Ascending aorta (tissue), 2 donors: ENCODE data around the gene DGKD. TPM values are rescaled to one million over a fixed set of nuclear protein-coding genes. Genes with fewer than 3 reads are reported as not detected.

Source experiments
- DNase-seq, 2 donors: peaks; one replicate each; pipeline ENCODE4 v3.0.0-alpha.2; 2019; ENCODE audit warnings: low spot score in 2 of 2
- H3K27ac ChIP-seq, 2 donors: fragments of 200-600 bp; sonication (generic); one replicate each; pipeline ENCODE4 v1.5.1; 2016 to 2017; ENCODE audit warnings: mild to moderate bottlenecking in 1 of 2
- H3K27me3 ChIP-seq: fragments of 200-600 bp; sonication (generic); one replicate; pipeline ENCODE4 v1.5.1; 2017
- H3K36me3 ChIP-seq, 2 donors: fragments of 200-600 bp; sonication (generic); one replicate each; pipeline ENCODE4 v1.5.1; 2016
- H3K4me1 ChIP-seq, 2 donors: fragments of 200-600 bp; sonication (generic); one replicate each; pipeline ENCODE4 v1.5.1; 2016 to 2017; ENCODE audit warnings: mild to moderate bottlenecking in 1 of 2
- H3K4me3 ChIP-seq, 2 donors: fragments of 200-600 bp; sonication (generic); one replicate each; pipeline ENCODE4 v1.5.1; 2016 to 2017; ENCODE audit warnings: mild to moderate bottlenecking in 1 of 2
- H3K9me3 ChIP-seq, 2 donors: fragments of 200-600 bp; sonication (generic); one replicate each; pipeline ENCODE4 v1.5.1; 2016
- CTCF ChIP-seq, 3 experiments: fragments of 200-600 bp in 2 of 3; fragments of 450-650 bp in 1 of 3; sonication (generic) in 2 of 3; IDR thresholded peaks; one replicate each; pipeline ENCODE4 v1.5.1; 2016 to 2019; ENCODE audit warnings: antibody characterized with exemption in 3 of 3, mild to moderate bottlenecking in 1 of 3, moderate library complexity in 1 of 3
- intact Hi-C: fragments of 100-400 bp; cut with DNase I; formaldehyde crosslinking; loops from one replicate; pipeline ENCODE4 v1.15.1; 2023
- total RNA-seq: library from RNA; depleted of rRNA; stranded (reverse); fragments of >200 nt; gene quantifications from one replicate; pipeline ENCODE4 v1.1.0, GENCODE V29; 2016

The DGKD gene
- total RNA-seq, 1 donor from 2014 or later = 28.3 TPM

- intact Hi-C loops = no loop called here
Measured at GRCh38 chr2:233325814-233326213, 28.5 kb upstream of the DGKD start.

GRCh38 chr2:233326500-233326899 is 27.8 kb upstream of the DGKD start:
- intact Hi-C loops = no loop called here
- H3K4me3 ChIP-seq = no peak overlapping the region
- H3K36me3 ChIP-seq = no peaks in the 10 kb centered on the region
- TF ChIP-seq CTCF (IDR thresholded peaks at IDR 0.05) = no peak
- no peak for DNase-seq
- H3K4me1 ChIP-seq = no peaks in the 10 kb centered on the region
- no peaks in the 10 kb centered on the region for H3K9me3 ChIP-seq
- H3K27ac ChIP-seq = no peak overlapping the region
- H3K27me3 ChIP-seq = no peaks in the 10 kb centered on the region

More at GRCh38 chr2:233325814-233326213, 28.5 kb upstream of the DGKD start:
- DNase-seq = no peak
- H3K9me3 ChIP-seq = no peaks in the 10 kb centered on the region
- H3K4me1 ChIP-seq = no peaks in the 10 kb centered on the region
- no peak overlapping the region for H3K27ac ChIP-seq
- H3K36me3 ChIP-seq = no peaks in the 10 kb centered on the region
- no peak for TF ChIP-seq CTCF (IDR thresholded peaks at IDR 0.05)
- no peak overlapping the region for H3K4me3 ChIP-seq
- H3K27me3 ChIP-seq = no peaks in the 10 kb centered on the region

- TF ChIP-seq CTCF (IDR thresholded peaks at IDR 0.05) = no peak
- DNase-seq = no peak
- Histone ChIP-seq H3K4me3 (no peak overlapping the region), H3K9me3 (no peaks in the 10 kb centered on the region), H3K4me1 (no peaks in the 10 kb centered on the region), H3K27me3 (no peaks in the 10 kb centered on the region), H3K36me3 (no peaks in the 10 kb centered on the region), H3K27ac (no peak overlapping the region)
- intact Hi-C loops = no loop called here
Measured at GRCh38 chr2:233328922-233329321, 25.4 kb upstream of the DGKD start.

GRCh38 chr2:233329489-233330135 is 24.7 kb upstream of the DGKD start:
- no peak for DNase-seq
- Histone ChIP-seq H3K9me3 (no peaks in the 10 kb centered on the region), H3K4me1 (no peaks in the 10 kb centered on the region), H3K27ac (no peak overlapping the region), H3K36me3 (no peaks in the 10 kb centered on the region), H3K4me3 (no peak overlapping the region), H3K27me3 (no peaks in the 10 kb centered on the region)
- intact Hi-C loops = no loop called here
- TF ChIP-seq CTCF (IDR thresholded peaks at IDR 0.05) = no peak

- no peak overlapping the region for H3K4me3 ChIP-seq
- H3K36me3 ChIP-seq = no peaks in the 10 kb centered on the region
- intact Hi-C loops = no loop called here
- H3K27ac ChIP-seq = peak overlapping the region in 1 of 2 donors; percentile 33
- no peaks in the 10 kb centered on the region for H3K4me1 ChIP-seq
- no peak for TF ChIP-seq CTCF (IDR thresholded peaks at IDR 0.05)
- no peaks in the 10 kb centered on the region for H3K9me3 ChIP-seq
- DNase-seq = peak; percentile 59 to 82
- no peaks in the 10 kb centered on the region for H3K27me3 ChIP-seq
Measured at GRCh38 chr2:233331536-233331935, 22.8 kb upstream of the DGKD start.

- Histone ChIP-seq H3K27ac (peak overlapping the region; percentile 27 to 32), H3K4me3 (no peak overlapping the region), H3K36me3 (no peaks in the 10 kb centered on the region), H3K9me3 (no peaks in the 10 kb centered on the region), H3K27me3 (no peaks in the 10 kb centered on the region), H3K4me1 (no peaks in the 10 kb centered on the region)
- DNase-seq = no peak
- intact Hi-C loops = no loop called here
- no peak for TF ChIP-seq CTCF (IDR thresholded peaks at IDR 0.05)
Measured at GRCh38 chr2:233332125-233332524, 22.2 kb upstream of the DGKD start.
